ENCODE data around the gene CDNF.
"Not testable (repeated sequence)": the region's sequence is repeated elsewhere in the genome, so short reads cannot be mapped to it uniquely, and the experiment has no call there.

CDNF gene

GRCh38 chr10:14838582-14839304 is 906 bp upstream of the CDNF start:
- DNase-seq: no peak

GRCh38 chr10:14837003-14837756 is 657 bp downstream of the CDNF start:
- DNase-seq: no peak

DNA sequence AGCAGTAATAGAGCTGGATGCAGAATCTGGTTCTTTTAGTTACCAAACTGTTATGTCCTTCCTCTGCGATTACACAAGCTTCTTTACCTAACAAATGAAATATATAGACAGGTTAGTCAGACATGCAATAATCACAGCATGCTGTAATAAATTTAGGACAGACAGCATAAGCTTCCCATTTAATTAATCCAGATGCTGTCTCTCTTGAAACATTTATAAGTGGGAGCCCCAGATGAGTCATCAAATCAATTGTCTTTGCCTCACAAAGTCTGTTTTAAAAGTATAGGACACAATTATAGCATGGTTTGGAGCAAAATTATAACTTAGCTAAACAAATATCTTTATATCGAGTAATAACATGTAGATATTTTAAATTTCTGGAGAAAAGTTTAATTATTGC is 1.6 kb downstream of the CDNF start:
- DNase-seq: no peak

GRCh38 chr10:14833106-14833505 is 4.7 kb downstream of the CDNF start:
- no peak for DNase-seq

- DNase-seq: no peak
Measured at GRCh38 chr10:14826076-14826829, 11.6 kb downstream of the CDNF start.

DNA sequence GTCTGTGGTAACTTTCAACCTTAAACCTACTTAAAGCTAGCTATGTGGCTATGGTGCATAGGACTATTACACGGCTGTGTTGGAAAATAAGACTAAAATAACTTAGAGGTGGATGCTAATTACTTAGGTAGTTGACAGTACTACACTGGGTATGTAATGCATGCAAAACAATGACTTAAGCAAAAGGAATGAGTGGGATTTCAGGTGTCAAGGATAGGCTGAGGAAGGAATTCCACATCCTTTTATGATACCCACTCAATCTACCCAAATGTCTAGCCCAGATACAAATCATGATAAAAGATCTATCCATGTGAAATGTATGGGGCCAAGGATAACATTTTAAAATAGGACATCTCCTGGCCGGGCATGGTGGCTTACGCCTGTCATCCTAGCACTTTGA is 13.9 kb downstream of the CDNF start:
- no peak for DNase-seq

GRCh38 chr10:14822879-14823755 is 14.7 kb downstream of the CDNF start:
- no peak for DNase-seq

- DNase-seq: no peak
Measured at GRCh38 chr10:14821635-14822375, 16.0 kb downstream of the CDNF start.

DNA sequence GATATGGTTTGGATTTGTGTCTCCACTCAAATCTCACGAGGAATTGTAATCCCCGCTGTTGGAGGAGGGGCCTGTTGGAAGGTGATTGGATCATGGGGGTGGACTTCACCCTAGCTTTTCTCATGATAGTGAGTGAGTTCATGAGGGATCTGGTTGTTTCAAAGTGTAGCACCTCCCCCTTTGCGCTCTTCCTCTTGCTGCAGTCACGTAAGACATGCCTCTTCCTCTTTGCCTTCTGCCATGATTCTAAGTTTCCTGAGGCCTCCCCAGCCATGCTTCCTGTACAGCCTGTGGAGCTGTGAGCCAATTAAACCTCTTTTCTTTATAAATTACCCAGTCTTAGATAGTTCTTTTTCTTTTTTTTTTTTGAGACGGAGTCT is 17.1 kb downstream of the CDNF start:
- DNase-seq: no peak

DNA sequence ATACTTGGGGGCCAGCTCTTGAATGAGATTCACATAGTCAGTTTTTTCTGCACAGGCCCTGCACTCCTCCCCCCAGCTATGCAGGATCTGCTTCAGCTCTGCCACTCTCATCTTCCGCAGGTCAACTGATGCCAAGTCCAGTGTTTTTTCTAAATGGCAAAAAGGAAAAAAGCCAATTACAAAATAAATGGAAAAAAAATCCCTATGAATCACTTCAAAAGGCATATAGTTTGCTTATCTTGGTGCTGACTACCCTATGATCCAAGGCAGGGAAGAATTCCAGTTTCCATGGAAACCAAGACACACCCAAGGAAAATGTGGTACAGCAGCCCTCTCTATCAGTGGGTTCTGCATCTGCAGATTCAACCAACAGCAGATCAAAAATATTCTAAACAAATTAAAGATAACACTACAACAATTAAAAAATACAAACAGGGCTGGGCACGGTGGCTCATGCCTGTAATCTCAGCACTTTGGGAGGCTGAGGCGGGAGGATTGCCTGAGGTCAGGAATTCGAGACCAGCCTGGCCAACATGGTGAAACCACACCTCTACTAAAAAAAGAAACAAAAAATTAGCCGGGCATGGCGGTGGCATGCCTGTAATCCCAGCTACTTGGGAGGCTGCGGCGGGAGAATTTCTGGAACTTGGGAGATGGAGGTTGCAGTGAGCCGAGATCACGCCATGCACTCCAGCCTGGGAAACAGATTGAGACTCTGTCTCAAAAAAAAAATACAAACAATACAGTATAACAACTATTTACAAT is 17.6 kb downstream of the CDNF start:
- DNase-seq: no peak

GRCh38 chr10:14816717-14817116 is 21.1 kb downstream of the CDNF start:
- not testable (repeated sequence) for DNase-seq

DNA sequence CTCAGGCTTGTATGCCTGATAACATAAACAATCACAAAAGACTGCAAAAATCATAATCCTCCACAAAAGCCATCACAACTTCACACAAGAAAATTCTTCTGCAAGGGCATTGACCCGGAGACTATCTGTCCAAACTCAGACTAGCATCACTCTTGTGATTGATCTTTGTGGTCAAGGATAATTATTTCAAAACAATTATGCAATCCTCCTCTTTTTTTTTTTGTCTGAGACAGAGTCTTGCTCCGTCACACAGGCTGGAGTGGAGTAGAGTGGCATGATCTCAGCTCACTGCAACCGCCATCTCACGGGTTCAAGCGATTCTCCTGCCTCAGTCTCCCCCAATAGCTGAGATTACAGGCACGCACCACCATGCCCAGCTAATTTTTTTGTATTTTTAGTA is 22.2 kb downstream of the CDNF start:
- DNase-seq: no peak

DNA sequence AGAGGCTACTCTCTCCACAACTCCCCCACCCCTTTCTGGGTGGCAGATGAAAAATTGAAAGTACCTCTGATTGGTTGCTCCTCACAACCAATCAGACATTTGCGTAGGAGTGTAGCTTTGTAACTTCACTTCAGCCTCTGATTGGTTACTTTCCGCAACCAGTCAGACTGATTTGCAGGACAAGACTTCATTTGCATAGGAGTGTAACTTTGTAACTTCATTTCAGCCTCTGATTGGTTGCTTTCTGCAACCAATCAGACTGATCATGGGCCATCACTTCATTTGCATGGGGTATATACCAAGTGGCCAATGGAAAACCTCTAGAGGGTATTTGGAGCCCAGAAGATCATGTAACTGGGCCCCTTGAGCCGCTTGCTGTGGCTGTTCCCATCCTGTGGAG is 25.6 kb downstream of the CDNF start:
- DNase-seq: no peak

DNA sequence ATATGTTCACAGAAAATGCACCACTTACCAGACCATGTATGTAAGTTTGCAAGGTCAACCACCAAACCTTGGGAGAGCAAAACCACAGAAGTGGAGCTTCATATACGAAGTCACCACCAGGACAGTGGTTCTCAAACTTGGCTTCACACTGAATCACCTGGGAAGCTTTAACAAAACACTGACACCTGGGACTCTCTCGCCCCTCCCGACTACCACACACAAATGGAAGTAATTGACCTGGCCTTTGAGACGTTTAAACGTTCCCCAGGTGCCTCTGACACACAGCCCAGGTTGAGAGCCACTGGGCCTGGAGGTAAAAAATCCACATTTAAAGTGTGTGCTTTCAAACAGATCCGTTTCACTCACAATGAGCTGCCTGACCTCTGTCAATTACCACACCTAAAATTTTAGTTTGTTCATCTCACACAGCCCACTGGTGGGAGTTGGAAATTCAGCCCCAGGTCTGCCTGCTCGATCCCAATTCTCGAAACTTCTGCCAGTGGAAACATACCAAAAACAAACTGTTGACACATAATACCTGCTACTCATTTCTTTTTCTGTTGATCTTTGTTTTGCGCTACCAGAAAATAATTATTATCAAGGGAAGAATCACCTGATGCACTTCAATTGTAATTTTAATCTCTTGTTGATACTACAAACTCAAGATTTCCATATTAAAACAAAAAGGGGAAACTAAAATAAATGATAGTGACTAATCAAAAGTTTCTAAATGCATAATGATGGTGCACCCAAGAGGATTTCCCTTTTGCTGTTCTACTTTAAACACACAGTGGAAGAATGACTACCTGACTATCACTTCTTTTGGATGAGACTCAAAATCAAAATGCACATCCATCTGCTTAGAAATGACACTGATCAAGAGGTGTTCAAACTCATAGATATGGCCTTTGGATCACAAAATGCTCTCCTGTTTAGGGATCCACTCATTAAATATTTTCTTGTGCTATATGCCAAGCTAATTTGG is 26.6 kb downstream of the CDNF start:
- no peak for DNase-seq

DNA sequence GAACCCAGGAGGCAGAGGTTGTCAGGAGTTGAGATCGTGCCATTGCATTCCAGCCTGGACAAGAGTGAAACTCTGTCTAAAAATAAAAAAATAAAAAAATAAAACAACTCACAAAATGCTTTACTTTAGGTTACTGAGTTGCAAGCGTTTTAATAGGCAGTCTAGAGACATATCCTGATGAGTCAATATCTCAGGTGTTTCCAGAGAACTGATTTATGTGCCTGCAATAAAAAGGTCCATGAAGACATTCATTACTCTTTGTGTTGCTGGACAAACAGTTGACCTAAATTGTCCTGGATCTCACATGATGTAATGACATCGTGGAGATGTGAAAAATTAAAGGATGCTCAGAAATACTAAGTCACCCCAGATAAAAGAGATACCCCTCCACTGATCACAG is 31.5 kb downstream of the CDNF start:
- no peak for DNase-seq

DNA sequence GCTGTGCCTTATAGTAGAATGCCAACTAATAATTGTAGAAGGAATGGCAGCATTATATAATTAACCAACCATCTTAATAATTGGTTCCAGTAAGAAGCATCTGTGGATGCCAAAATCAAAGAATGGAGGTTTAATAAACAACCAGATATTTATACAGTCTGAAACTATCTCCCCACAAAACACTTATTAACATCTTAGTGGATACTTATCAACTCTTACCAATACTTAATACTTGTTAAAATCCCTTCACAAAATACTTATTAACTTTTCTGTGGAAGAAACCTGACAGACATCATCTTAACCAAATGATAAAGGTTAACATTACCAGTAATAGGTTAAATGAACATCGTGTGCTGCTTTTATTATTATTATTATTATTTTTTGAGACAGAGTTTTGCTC is 34.0 kb downstream of the CDNF start:
- DNase-seq: no peak

DNA sequence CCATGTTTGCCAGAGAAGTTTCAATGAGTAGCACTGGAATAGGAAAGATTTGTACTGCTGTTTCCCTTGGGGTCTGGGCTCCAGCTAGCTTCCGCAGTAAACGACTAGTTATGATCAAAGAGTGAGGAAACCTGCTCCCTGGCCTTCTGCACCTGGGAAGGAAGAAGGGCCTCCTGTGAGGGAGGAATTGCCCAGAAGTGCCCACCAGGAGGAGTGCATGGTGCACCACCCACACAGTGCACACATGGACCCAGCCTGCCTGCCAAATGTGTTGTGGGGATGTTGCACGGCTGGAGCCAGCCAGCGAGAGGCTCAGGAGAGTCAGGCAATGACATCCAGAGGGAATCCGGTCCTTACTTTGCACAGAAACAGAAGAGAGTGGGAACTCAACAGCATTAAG is 36.1 kb downstream of the CDNF start:
- DNase-seq: no peak

- DNase-seq: no peak
Measured at GRCh38 chr10:14800397-14800796, 37.4 kb downstream of the CDNF start.

DNA sequence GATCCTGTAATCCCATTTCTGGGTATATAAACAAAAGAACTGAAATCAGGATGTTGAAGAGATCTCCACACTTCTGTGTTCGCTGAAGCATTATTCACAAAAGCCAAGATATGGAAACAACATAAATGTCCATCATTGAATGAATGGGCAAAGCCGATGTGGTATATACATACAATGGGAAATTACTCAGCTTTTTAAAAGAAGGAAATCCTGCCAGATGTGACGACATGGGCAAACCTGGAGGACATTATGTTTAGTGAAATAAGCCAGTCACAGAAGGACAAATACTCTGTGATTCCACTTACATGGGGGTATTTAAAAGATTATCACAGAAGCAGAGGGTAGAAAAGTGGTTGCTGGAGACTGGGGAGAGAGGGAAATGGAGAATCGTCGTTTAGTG is 39.2 kb downstream of the CDNF start:
- no peak for DNase-seq

DNA sequence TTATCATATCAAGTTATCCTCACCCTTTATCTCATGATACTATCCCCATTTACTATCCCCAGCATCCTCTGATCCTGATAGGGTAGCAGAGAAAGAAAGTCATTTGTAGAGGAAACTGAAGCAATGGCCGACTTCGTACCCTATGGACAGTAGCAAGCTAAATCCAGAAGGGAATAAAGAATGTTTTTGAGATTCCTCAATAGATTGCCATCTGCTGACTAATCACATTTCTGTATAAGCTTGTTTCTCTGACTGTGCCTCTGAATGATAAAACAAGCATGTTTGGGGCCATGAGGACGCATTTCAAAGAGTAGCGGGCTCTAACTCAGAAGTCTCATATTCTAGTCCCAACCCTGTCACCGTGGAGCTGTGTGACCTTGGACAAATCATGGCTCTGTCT is 49.9 kb downstream of the CDNF start:
- no peak for DNase-seq

All from NCI-H1930 (cell line).